GM13976 (cell line): ENCODE data around the gene PPP4R4.
"Not testable (repeated sequence)": the region's sequence is repeated elsewhere in the genome, so short reads cannot be mapped to it uniquely, and the experiment has no call there.

Source experiments
- DNase-seq: peaks from one replicate; pipeline ENCODE4 v3.0.0; 2012; ENCODE audit warnings: low spot score
- in situ Hi-C: fragments of 300-500 bp; cut with MboI; formaldehyde crosslinking; loops from one replicate; pipeline ENCODE4 v1.12.0; 2022; ENCODE audit warnings: low sequenced_read_pairs, mixed read lengths, inconsistent platforms; ENCODE audit not compliant: unreplicated experiment
- TF ChIP-seq, protein P1 (sequence below): IDR thresholded peaks from 2 replicates; pipeline ENCODE4 v1.5.1; 2012; ENCODE audit warnings: borderline replicate concordance, mild to moderate bottlenecking; ENCODE audit not compliant: insufficient read depth; ENCODE audit errors: extremely low read depth, missing control alignments, control extremely low read depth

PPP4R4 gene

GRCh38 chr14:94291906-94292525, 117.9 kb downstream of the PPP4R4 start:
- in situ Hi-C loops = no loop called here
- TF ChIP-seq, protein P1, sequence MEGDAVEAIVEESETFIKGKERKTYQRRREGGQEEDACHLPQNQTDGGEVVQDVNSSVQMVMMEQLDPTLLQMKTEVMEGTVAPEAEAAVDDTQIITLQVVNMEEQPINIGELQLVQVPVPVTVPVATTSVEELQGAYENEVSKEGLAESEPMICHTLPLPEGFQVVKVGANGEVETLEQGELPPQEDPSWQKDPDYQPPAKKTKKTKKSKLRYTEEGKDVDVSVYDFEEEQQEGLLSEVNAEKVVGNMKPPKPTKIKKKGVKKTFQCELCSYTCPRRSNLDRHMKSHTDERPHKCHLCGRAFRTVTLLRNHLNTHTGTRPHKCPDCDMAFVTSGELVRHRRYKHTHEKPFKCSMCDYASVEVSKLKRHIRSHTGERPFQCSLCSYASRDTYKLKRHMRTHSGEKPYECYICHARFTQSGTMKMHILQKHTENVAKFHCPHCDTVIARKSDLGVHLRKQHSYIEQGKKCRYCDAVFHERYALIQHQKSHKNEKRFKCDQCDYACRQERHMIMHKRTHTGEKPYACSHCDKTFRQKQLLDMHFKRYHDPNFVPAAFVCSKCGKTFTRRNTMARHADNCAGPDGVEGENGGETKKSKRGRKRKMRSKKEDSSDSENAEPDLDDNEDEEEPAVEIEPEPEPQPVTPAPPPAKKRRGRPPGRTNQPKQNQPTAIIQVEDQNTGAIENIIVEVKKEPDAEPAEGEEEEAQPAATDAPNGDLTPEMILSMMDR = no peak
- DNase-seq = no peak

- in situ Hi-C loops = no loop called here
- TF ChIP-seq, protein P1 = no peak
- no peak for DNase-seq
Observed at GRCh38 chr14:94292526-94292871, 118.4 kb downstream of the PPP4R4 start.

- in situ Hi-C loops = no loop called here
- DNase-seq = no peak
- TF ChIP-seq, protein P1 = no peak
Observed at GRCh38 chr14:94292872-94293577, 118.9 kb downstream of the PPP4R4 start, which contains the start of gene SERPINA10. SERPINA10 (minus strand) TSS chr14:94293268; CDS start chr14:94290593, 2,675 bp downstream.

DNA sequence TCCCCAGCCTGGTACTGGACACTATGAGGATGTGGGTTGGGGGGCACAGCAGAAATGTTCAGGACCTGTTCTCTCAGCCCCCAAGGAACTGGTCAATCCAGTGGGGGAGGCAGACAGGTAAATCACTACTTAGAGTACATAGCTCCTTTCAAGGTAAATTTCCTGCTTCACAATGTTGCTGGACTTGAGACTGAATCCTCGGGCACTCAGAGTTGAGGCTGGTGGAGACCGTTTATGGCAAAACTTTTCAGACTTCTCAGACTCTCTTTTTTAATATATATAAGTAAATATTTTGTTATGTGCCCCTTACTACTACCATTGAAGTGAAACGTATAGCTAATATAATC, 119.4 kb downstream of the PPP4R4 start:
- TF ChIP-seq, protein P1 = no peak
- DNase-seq = no peak
- in situ Hi-C loops = no loop called here

DNA sequence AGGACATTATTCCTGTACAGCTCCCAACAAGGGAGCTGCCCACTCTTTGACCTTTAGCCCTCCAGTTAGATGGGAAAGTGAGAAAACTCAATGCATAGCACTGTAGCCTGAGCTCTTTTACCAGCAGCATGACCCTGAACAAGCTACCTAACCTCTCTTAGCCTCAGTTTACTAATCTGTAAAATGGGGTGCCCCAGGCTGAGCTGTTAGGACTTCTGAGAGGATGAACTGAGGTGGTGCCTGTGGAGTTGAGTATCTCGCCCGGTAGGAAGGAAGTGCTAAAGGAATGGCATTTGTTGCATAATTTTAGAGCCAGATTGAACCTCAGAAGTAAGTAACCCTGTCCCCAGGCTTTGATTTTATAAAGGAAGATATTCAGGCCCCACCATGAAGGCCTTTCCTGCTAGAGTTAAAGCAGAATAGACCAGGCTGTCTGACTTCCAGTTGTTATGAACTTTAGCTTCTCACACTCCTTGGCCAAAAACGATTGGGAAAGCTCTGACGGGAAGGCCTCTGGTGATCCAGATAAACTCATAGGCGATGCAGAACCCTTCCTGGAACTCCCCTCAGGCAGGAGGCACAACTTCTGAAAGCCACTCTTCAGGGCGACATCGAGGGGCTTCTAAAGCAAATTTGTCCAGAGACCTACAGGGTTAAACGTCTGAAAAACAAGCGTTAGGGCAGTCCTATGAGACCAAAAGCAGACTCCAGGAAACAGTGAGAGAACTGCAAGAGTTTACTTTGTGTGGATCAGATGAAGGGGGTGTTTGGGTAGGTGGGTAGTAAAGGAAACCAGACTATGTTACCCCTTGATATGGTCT, 121.4 kb downstream of the PPP4R4 start:
- TF ChIP-seq, protein P1 = no peak
- in situ Hi-C loops = no loop called here
- no peak for DNase-seq

DNA sequence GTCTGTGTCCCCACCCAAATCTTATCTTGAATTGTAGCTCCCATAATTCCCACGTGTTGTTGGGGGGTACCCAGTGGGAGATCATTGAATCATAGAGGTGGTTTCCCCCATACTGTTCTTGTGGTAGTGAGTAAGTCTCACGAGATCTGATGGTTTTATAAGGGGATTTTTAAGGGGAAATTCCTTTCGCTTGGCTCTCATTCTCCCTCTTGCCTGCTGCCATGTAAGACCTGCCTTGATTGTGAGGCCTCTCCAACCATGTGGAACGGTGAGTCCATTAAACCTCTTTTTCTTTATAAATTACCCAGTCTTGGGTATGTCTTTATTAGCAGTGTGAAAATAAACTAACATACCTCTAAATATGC, 122.0 kb downstream of the PPP4R4 start:
- in situ Hi-C loops, DNase-seq: not testable (repeated sequence)

- TF ChIP-seq, protein P1 = no peak
- DNase-seq = no peak
- in situ Hi-C loops = no loop called here
Observed at GRCh38 chr14:94298130-94298529, 124.0 kb downstream of the PPP4R4 start.
